GM23248 (cell line): ENCODE measurements around the gene HOXA4.

Experiments
- EZH2 ChIP-seq: fragments of 200-600 bp; sonication (generic); IDR thresholded peaks from 2 replicates; pipeline ENCODE4 v1.6.1; 2018; ENCODE audit warnings: antibody characterized with exemption, mild to moderate bottlenecking; ENCODE audit not compliant: insufficient read depth, poor library complexity, severe bottlenecking
- EZH2phosphoT487 ChIP-seq: fragments of 200-600 bp; sonication (generic); IDR thresholded peaks from 2 replicates; pipeline ENCODE4 v1.6.1; 2018; ENCODE audit warnings: antibody characterized with exemption, moderate library complexity, mild to moderate bottlenecking, low read depth; ENCODE audit not compliant: insufficient read depth

DNA sequence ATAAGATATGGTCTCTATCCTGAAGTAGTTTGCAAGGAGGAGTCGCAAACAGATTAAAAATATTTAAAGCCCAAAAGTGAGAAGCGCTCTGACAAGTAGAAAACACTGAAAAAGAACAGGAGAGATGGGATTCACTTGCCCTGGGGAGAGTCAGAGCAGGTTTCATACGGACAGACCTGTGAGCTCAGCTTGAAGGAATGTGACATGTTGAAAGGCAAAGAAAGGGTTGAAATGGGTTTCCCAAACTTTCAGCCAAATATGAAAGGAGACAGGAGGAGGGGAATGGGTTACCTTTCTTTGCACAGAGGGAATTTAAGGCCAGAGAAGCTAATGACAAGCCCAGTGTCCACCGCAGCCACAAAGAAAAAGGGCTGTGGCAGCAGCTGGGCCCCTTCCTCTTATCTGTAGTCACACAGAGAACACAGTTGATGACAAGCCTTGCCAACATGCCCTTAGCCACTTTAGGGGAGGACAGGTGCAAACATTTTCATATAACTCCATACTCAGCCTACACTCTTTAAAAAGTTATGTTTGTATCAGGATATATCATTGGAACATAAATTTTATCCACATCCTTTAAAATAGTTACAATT is 49.6 kb downstream of the HOXA4 start:
- no peak for TF ChIP-seq EZH2
- no peak for TF ChIP-seq EZH2phosphoT487
